A673 (cell line): ENCODE results near the gene CD53.

ENCODE experiments used
- EZH2 ChIP-seq: fragments of 200-600 bp; sonication (generic); IDR thresholded peaks from 2 replicates; pipeline ENCODE4 v1.6.1; 2017; ENCODE audit warnings: borderline replicate concordance, low read depth, mild to moderate bottlenecking, mixed read lengths, antibody characterized with exemption, low read length; ENCODE audit not compliant: poor library complexity, severe bottlenecking
- TF ChIP-seq, protein P1 (sequence below): fragments of 300-800, 200-600 bp; sonication (generic); conservative IDR thresholded peaks from 2 replicates; pipeline ENCODE4 v1.5.1; 2017; ENCODE audit warnings: low read depth, mild to moderate bottlenecking, antibody characterized with exemption, low read length, moderate library complexity, mixed read lengths

DNA sequence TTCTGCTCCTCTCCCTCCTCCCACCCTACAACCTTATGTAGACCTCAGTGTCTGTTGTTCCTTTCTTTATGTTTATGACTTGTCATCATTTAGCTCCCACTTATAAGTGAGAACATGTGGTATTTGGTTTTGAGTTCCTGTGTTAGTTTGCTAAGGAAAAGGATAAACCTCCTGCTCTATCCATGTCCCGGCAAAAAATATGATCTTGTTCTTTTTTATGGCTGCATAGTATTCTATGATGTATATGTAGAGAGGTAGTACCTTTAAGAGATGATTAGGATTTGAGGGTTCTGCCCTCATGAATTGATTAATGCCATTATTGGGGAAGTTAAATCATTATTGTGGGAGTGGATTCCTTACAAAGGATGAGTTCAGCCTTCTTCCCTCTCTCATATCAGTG lies 49.0 kb downstream of the CD53 start:
- TF ChIP-seq, protein P1, sequence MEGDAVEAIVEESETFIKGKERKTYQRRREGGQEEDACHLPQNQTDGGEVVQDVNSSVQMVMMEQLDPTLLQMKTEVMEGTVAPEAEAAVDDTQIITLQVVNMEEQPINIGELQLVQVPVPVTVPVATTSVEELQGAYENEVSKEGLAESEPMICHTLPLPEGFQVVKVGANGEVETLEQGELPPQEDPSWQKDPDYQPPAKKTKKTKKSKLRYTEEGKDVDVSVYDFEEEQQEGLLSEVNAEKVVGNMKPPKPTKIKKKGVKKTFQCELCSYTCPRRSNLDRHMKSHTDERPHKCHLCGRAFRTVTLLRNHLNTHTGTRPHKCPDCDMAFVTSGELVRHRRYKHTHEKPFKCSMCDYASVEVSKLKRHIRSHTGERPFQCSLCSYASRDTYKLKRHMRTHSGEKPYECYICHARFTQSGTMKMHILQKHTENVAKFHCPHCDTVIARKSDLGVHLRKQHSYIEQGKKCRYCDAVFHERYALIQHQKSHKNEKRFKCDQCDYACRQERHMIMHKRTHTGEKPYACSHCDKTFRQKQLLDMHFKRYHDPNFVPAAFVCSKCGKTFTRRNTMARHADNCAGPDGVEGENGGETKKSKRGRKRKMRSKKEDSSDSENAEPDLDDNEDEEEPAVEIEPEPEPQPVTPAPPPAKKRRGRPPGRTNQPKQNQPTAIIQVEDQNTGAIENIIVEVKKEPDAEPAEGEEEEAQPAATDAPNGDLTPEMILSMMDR, result no peak
- no peak for TF ChIP-seq EZH2
